Measurements from ENCODE around the gene FSTL5. TPM values are rescaled to one million over a fixed set of nuclear protein-coding genes. Genes with fewer than 3 reads are reported as not detected.

Gene FSTL5
- total and polyA plus RNA-seq, 2 donors (not counting 3 experiments of a cell fraction or from before 2014, with no cell fraction given), result 1.3 to 1.9 TPM

- no TSS peak for BruUV-seq (replicated peaks)
- H3K4me1 ChIP-seq (ENCODE audit: control insufficient read depth, extremely low read depth, insufficient read depth, low read length), result no peaks in the 10 kb centered on the region
- CTCF ChIA-PET, result interaction anchor here (0.8 to 1.3 kb wide), 2 partner anchors 12 to 15 kb away, joined by 3 read pairs; no protein-coding TSS in a partner anchor
- no peak overlapping the region for H2AFZ ChIP-seq (ENCODE audit: low read depth, low read length)
- H3K9me1 ChIP-seq (replicated peaks; ENCODE audit: control insufficient read depth, extremely low read depth, insufficient read depth, low read length), result no peaks in the 10 kb centered on the region
- intact Hi-C loops (cut with micrococcal nuclease) (no loop called here), dilution Hi-C loops (cut with MboI; ENCODE audit: extremely low pct_ligation_motif_present, low sequenced_read_pairs) (no loop called here)
- no peaks in the 10 kb centered on the region for H3K9me3 ChIP-seq (replicated peaks; ENCODE audit: control insufficient read depth, insufficient read depth, low read length)
- DNase-seq (ENCODE audit: low read depth, low spot score) (no peak), FAIRE-seq (no peak)
- no peak overlapping the region for H3K4me2 ChIP-seq (ENCODE audit: insufficient read depth, low read length)
- H4K20me1 ChIP-seq (replicated peaks; ENCODE audit: control insufficient read depth, extremely low read depth, insufficient read depth, low read length), result no peaks in the 10 kb centered on the region
- H3K9ac ChIP-seq (replicated peaks; ENCODE audit: extremely low read depth, insufficient read depth, low read length), result no peak overlapping the region
- TF ChIP-seq CTCF (IDR thresholded peaks at IDR 0.05; ENCODE audit: extremely low read depth in 1 of 2, insufficient read depth in 1 of 2, low read depth in 1 of 2, low read length in 2 of 2) (no peak), MAX (IDR thresholded peaks at IDR 0.05; ENCODE audit: insufficient read depth, insufficient read length) (no peak), MYC (IDR thresholded peaks at IDR 0.05; ENCODE audit: low read depth, low read length) (no peak), GATA2 (IDR thresholded peaks at IDR 0.05; ENCODE audit: insufficient read depth, insufficient read length, low read depth, low read length) (no peak), POLR2AphosphoS5 (IDR thresholded peaks at IDR 0.05; ENCODE audit: insufficient read depth, low read depth, low read length) (no peak), EZH2 (IDR thresholded peaks at IDR 0.05; ENCODE audit: borderline replicate concordance, low read depth, low read length, severe bottlenecking) (no peak), FOS (IDR thresholded peaks at IDR 0.05; ENCODE audit: borderline replicate concordance, insufficient read depth, low read length) (no peak), JUN (IDR thresholded peaks at IDR 0.05; ENCODE audit: borderline replicate concordance, insufficient read depth, insufficient read length, low read depth) (no peak), POLR2A (IDR thresholded peaks at IDR 0.05; ENCODE audit: low read depth, low read length) (no peak)
- no peak overlapping the region for H3K27ac ChIP-seq (ENCODE audit: insufficient read depth, low read depth, low read length)
- POLR2A ChIA-PET, result no interaction called here
- no peak overlapping the region for H3K4me3 ChIP-seq (replicated peaks in 1 of 3; ENCODE audit: insufficient read depth in 1 of 3, low read depth in 1 of 3, low read length in 3 of 3)
- H3K36me3 ChIP-seq (ENCODE audit: control insufficient read depth in 2 of 2, extremely low read depth in 1 of 2, insufficient read depth in 2 of 2, low read length in 2 of 2), result no peaks in the 10 kb centered on the region
- no peaks in the 10 kb centered on the region for H3K79me2 ChIP-seq (ENCODE audit: control insufficient read depth, insufficient read depth, low read length)
- no peaks in the 10 kb centered on the region for H3K27me3 ChIP-seq (ENCODE audit: control insufficient read depth in 2 of 2, insufficient read depth in 2 of 2, low read length in 2 of 2)
Measured at GRCh38 chr4:162157241-162157640, 6.6 kb downstream of the FSTL5 start.

Data from endothelial cell of umbilical vein (primary cell).